Measurements from ENCODE around the gene NOL6. TPM values are rescaled to one million over a fixed set of nuclear protein-coding genes. Genes with fewer than 3 reads are reported as not detected.

Gene NOL6
- total and polyA plus RNA-seq, 2 of the 13 experiments (the other 11 are each of a cell fraction or from before 2014, with no cell fraction given): 17.0 to 30.2 TPM

DNA sequence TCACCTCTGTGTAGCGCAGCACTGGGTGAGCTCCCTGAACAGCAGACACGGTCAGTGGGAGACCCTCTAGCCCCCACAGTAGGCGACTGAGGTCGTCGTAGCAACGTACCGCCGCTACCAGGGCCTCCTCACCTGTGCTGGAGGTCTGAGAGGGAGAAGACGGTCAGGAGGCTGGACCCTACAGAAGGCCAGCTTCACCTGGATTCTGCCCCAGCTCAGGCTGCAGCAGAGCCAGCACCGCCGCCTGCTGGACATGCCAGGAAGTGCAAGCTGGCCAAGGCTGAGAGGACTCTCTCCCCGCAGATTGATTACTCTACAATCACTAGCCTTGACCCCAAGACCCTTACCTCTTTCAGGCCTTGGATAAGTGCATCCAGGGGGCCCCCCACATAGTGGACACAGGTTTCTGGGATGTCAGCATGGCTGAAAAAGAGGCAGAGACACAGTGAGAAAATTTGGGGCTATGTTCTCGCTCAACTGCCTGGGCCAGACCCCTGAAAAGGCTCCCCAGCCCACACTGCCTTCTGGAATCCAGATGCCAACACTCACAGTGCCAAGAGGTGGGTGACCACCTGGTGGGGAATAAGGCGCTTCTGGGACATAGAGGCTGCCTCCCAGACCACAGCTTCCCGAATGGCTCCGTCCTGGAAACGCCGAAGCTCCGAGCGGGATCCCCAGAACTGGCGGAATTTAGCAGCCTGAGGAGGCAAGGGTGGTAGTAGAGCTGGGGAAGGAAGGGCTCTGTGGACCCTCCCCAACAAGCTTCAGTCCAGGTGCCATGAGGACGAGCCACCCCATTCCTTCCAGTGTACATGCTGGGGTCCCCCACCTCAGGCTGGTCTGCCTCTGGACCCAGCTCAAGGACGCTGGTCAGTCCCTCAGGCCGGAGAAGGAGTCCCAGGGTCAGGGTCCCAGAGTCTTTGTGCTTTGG lies 6.9 kb downstream of the NOL6 start:
- Histone ChIP-seq H3K4me2 (ENCODE audit: low read depth, low read length) (no peak overlapping the region), H3K27ac (ENCODE audit: extremely low read length, insufficient read depth, low read length) (no peak overlapping the region), H3K4me1 (ENCODE audit: insufficient read depth, low read length) (peaks cover 13% of the 10 kb centered on the region), H3K27me3 (ENCODE audit: control insufficient read depth in 1 of 2, insufficient read depth in 2 of 2, low read length in 2 of 2) (no peaks in the 10 kb centered on the region), H3K9me3 (ENCODE audit: low read length) (no peaks in the 10 kb centered on the region), H3K9ac (ENCODE audit: insufficient read depth, low read depth, low read length) (no peak overlapping the region), H3K36me3 (replicated peaks in 1 of 2; ENCODE audit: control insufficient read depth in 1 of 2, insufficient read depth in 2 of 2, low read length in 2 of 2) (peaks cover 54 to 88% of the 10 kb centered on the region in 2 experiments), H3K79me2 (ENCODE audit: insufficient read depth, low read length) (peaks cover under 1% of the 10 kb centered on the region), H3K4me3 (replicated peaks in 1 of 3; ENCODE audit: insufficient read depth in 1 of 3, low read depth in 2 of 3, low read length in 3 of 3) (no peak overlapping the region), H4K20me1 (ENCODE audit: insufficient read depth, low read length) (no peaks in the 10 kb centered on the region), H2AFZ (ENCODE audit: low read length) (no peak overlapping the region)
- ATAC-seq (peak; percentile 88), FAIRE-seq (peak; percentile 18), DNase-seq (ENCODE audit: low spot score) (peak; percentile 19)
- in situ Hi-C loops (cut with HindIII; ENCODE audit: extremely low pct_ligation_motif_present, low pct_unique_long_range_greater_than_20kb) (loop anchor here (10.0 kb wide), 2 partner anchors 92 to 172 kb away; partner anchors contain the start of gene NFX1), intact Hi-C loops (cut with micrococcal nuclease; ENCODE audit: unreplicated experiment) (loop anchor here (1.0 to 5.0 kb wide), 3 partner anchors 50 to 92 kb away; no protein-coding TSS in a partner anchor)
- no TSS peak for BruUV-seq (replicated peaks)
- CTCF ChIA-PET (ENCODE audit: low intra/inter-chr PET ratio, low total read pairs): interaction anchor here (1.1 to 2.3 kb wide), 3 partner anchors 14 to 92 kb away, joined by 5 to 31 read pairs (median 11); no protein-coding TSS in a partner anchor
- POLR2A ChIA-PET: interaction anchor here (1.1 to 2.2 kb wide), 4 partner anchors 13 to 177 kb away, joined by 5 to 10 read pairs (median 7); partner anchors contain the start of gene NFX1
- WGBS (ENCODE audit: low lambda C conversion rate): 87% methylated on average over 10 of the region's 24 CpGs
- TF ChIP-seq SIX1 (CRISPR knock-in tag; IDR thresholded peaks at IDR 0.05; ENCODE audit: borderline replicate concordance) (no peak), UBTF (CRISPR knock-in tag; IDR thresholded peaks at IDR 0.05) (no peak), ERF (CRISPR knock-in tag; IDR thresholded peaks at IDR 0.05) (peak; percentile 36; the same call in 1 of the 2 replicates), STAG1 (CRISPR knock-in tag; IDR thresholded peaks at IDR 0.05) (peak; percentile 92), GMEB2 (CRISPR knock-in tag; IDR thresholded peaks at IDR 0.05; ENCODE audit: low read depth) (no peak), ZNF468 (CRISPR knock-in tag; IDR thresholded peaks at IDR 0.05) (no peak), ZKSCAN8 (CRISPR knock-in tag; IDR thresholded peaks at IDR 0.05; ENCODE audit: borderline replicate concordance) (no peak), TOPORS (CRISPR knock-in tag; IDR thresholded peaks at IDR 0.05) (no peak), SMC3 (IDR thresholded peaks at IDR 0.05; ENCODE audit: low read length) (peak; percentile 81), RAD21 (CRISPR knock-in tag; IDR thresholded peaks at IDR 0.05) (peak; percentile 94)
- TF ChIP-seq, protein P1, sequence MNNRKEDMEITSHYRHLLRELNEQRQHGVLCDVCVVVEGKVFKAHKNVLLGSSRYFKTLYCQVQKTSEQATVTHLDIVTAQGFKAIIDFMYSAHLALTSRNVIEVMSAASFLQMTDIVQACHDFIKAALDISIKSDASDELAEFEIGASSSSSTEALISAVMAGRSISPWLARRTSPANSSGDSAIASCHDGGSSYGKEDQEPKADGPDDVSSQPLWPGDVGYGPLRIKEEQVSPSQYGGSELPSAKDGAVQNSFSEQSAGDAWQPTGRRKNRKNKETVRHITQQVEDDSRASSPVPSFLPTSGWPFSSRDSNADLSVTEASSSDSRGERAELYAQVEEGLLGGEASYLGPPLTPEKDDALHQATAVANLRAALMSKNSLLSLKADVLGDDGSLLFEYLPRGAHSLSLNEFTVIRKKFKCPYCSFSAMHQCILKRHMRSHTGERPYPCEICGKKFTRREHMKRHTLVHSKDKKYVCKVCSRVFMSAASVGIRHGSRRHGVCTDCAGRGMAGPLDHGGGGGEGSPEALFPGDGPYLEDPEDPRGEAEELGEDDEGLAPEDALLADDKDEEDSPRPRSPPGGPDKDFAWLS (CRISPR knock-in tag; IDR thresholded peaks at IDR 0.05; ENCODE audit: borderline replicate concordance): 0 out of 2 replicates have a peak, but pooled peaks have one; percentile 21
- TF ChIP-seq, protein P2, sequence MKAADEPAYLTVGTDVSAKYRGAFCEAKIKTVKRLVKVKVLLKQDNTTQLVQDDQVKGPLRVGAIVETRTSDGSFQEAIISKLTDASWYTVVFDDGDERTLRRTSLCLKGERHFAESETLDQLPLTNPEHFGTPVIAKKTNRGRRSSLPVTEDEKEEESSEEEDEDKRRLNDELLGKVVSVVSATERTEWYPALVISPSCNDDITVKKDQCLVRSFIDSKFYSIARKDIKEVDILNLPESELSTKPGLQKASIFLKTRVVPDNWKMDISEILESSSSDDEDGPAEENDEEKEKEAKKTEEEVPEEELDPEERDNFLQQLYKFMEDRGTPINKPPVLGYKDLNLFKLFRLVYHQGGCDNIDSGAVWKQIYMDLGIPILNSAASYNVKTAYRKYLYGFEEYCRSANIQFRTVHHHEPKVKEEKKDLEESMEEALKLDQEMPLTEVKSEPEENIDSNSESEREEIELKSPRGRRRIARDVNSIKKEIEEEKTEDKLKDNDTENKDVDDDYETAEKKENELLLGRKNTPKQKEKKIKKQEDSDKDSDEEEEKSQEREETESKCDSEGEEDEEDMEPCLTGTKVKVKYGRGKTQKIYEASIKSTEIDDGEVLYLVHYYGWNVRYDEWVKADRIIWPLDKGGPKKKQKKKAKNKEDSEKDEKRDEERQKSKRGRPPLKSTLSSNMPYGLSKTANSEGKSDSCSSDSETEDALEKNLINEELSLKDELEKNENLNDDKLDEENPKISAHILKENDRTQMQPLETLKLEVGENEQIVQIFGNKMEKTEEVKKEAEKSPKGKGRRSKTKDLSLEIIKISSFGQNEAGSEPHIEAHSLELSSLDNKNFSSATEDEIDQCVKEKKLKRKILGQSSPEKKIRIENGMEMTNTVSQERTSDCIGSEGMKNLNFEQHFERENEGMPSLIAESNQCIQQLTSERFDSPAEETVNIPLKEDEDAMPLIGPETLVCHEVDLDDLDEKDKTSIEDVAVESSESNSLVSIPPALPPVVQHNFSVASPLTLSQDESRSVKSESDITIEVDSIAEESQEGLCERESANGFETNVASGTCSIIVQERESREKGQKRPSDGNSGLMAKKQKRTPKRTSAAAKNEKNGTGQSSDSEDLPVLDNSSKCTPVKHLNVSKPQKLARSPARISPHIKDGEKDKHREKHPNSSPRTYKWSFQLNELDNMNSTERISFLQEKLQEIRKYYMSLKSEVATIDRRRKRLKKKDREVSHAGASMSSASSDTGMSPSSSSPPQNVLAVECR (CRISPR knock-in tag; IDR thresholded peaks at IDR 0.05; ENCODE audit: borderline replicate concordance): peak; percentile 12; the same call in 1 of the 2 replicates

Data from HepG2 (cell line).